BLaER1 treated with 17β-estradiol and CSF1 and Interleukin-3, amounts not matched to agents 10 nM and 100 nM (cell line): ENCODE data around the gene OVCA2.

ENCODE experiments used
- H3K27ac ChIP-seq, 11 experiments: shearing (Covaris generic); formaldehyde crosslinking; 2 replicates each; pipeline ENCODE4 v1.8.1; 2022
- H3K27me3 ChIP-seq, 11 experiments: shearing (Covaris generic); formaldehyde crosslinking; 2 replicates each; pipeline ENCODE4 v1.8.1; 2022
- H3K36me3 ChIP-seq, 11 experiments: shearing (Covaris generic); formaldehyde crosslinking; 2 replicates each; pipeline ENCODE4 v1.8.1; 2022
- H3K4me1 ChIP-seq, 10 experiments: shearing (Covaris generic); formaldehyde crosslinking; 2 replicates each; pipeline ENCODE4 v1.8.1; 2022
- H3K4me2 ChIP-seq, 11 experiments: shearing (Covaris generic); formaldehyde crosslinking; 2 replicates each; pipeline ENCODE4 v1.8.1; 2022
- H3K4me3 ChIP-seq, 10 experiments: shearing (Covaris generic); formaldehyde crosslinking; 2 replicates each; pipeline ENCODE4 v1.8.1; 2022
- H3K9ac ChIP-seq, 11 experiments: shearing (Covaris generic); formaldehyde crosslinking; 2 replicates each; pipeline ENCODE4 v1.8.1; 2022
- H3K9me3 ChIP-seq, 11 experiments: shearing (Covaris generic); formaldehyde crosslinking; replicated peaks in 1 of 11; 2 replicates each; pipeline ENCODE4 v1.8.1; 2022
- H4K20me1 ChIP-seq, 11 experiments: shearing (Covaris generic); formaldehyde crosslinking; 2 replicates each; pipeline ENCODE4 v1.8.1; 2022
- Cebpa-rat ChIP-seq, 11 experiments: shearing (Covaris generic); IDR thresholded peaks; 2 replicates each; pipeline ENCODE4 v1.8.1; 2022

Gene OVCA2

GRCh38 chr17:2059547-2060384 lies 17.9 kb downstream of the OVCA2 start:
- no peak for TF ChIP-seq Cebpa-rat (IDR thresholded peaks at IDR 0.05)
- Histone ChIP-seq H3K4me3 (peak overlapping the region; percentile 45 to 76 (median 52); a peak in 18 of 20 replicates), H4K20me1 (peaks cover 23 to 69% (median 37%) of the 10 kb centered on the region in 11 experiments; a peak in 20 of 22 replicates), H3K36me3 (peaks cover 0 to 33% (median 24%) of the 10 kb centered on the region in 11 experiments; a peak in 17 of 22 replicates), H3K9me3 (no peaks in the 10 kb centered on the region), H3K9ac (peak overlapping the region in 10 of 11 experiments; percentile 35 to 67 (median 55); a peak in 16 of 22 replicates), H3K27me3 (peaks cover 35 to 71% (median 60%) of the 10 kb centered on the region in 11 experiments), H3K27ac (peak overlapping the region in 7 of 11 experiments; percentile 17 to 66 (median 47); a peak in 11 of 22 replicates), H3K4me1 (peaks cover 66 to 98% (median 93%) of the 10 kb centered on the region in 10 experiments), H3K4me2 (peak overlapping the region; percentile 93 to 100 (median 99))

GRCh38 chr17:2060385-2060658 lies 18.5 kb downstream of the OVCA2 start:
- Histone ChIP-seq H3K4me3 (0 out of 20 replicates have a peak overlapping the region, but pooled peaks of 1 of the 10 experiments have one; percentile 76), H3K9me3 (no peaks in the 10 kb centered on the region), H3K4me1 (peaks cover 72 to 98% (median 95%) of the 10 kb centered on the region in 10 experiments), H3K27ac (peak overlapping the region in 2 of 11 experiments; percentile 40 to 56; a peak in 2 of 22 replicates), H3K9ac (0 out of 22 replicates have a peak overlapping the region, but pooled peaks of 2 of the 11 experiments have one; percentile 18 to 62), H4K20me1 (peaks cover 26 to 69% (median 36%) of the 10 kb centered on the region in 11 experiments; a peak in 20 of 22 replicates), H3K4me2 (peak overlapping the region; percentile 93 to 100 (median 99)), H3K27me3 (peaks cover 30 to 65% (median 54%) of the 10 kb centered on the region in 11 experiments), H3K36me3 (peaks cover 3 to 37% (median 28%) of the 10 kb centered on the region in 11 experiments; a peak in 20 of 22 replicates)
- no peak for TF ChIP-seq Cebpa-rat (IDR thresholded peaks at IDR 0.05)

GRCh38 chr17:2060681-2061440 lies 19.0 kb downstream of the OVCA2 start:
- Histone ChIP-seq H3K9me3 (no peaks in the 10 kb centered on the region), H3K9ac (peak overlapping the region in 2 of 11 experiments; percentile 14 to 18; a peak in 1 of 22 replicates), H4K20me1 (peaks cover 25 to 68% (median 33%) of the 10 kb centered on the region in 11 experiments; a peak in 20 of 22 replicates), H3K4me2 (peak overlapping the region; percentile 93 to 100 (median 99)), H3K36me3 (peaks cover 9 to 43% (median 33%) of the 10 kb centered on the region in 11 experiments; a peak in 20 of 22 replicates), H3K4me1 (peaks cover 77 to 100% (median 97%) of the 10 kb centered on the region in 10 experiments), H3K4me3 (no peak overlapping the region), H3K27ac (no peak overlapping the region), H3K27me3 (peaks cover 26 to 60% (median 49%) of the 10 kb centered on the region in 11 experiments)
- no peak for TF ChIP-seq Cebpa-rat (IDR thresholded peaks at IDR 0.05)

- H4K20me1 ChIP-seq = peaks cover 19 to 62% (median 28%) of the 10 kb centered on the region in 11 experiments; a peak in 20 of 22 replicates
- H3K4me2 ChIP-seq = peak overlapping the region in 10 of 11 experiments; percentile 93 to 100 (median 99); a peak in 19 of 22 replicates
- no peak overlapping the region for H3K4me3 ChIP-seq
- H3K27me3 ChIP-seq = peaks cover 20 to 53% (median 42%) of the 10 kb centered on the region in 11 experiments
- no peak for TF ChIP-seq Cebpa-rat (IDR thresholded peaks at IDR 0.05)
- H3K36me3 ChIP-seq = peaks cover 12 to 48% (median 39%) of the 10 kb centered on the region in 11 experiments; a peak in 20 of 22 replicates
- H3K9ac ChIP-seq = peak overlapping the region in 1 of 11 experiments; percentile 14; a peak in 1 of 22 replicates
- H3K4me1 ChIP-seq = peaks cover 78 to 100% (median 98%) of the 10 kb centered on the region in 10 experiments
- no peak overlapping the region for H3K27ac ChIP-seq
- no peaks in the 10 kb centered on the region for H3K9me3 ChIP-seq
Measured at GRCh38 chr17:2061441-2061958, 19.7 kb downstream of the OVCA2 start.

GRCh38 chr17:2062571-2063183 lies 20.9 kb downstream of the OVCA2 start:
- peak overlapping the region in 1 of 11 experiments; percentile 78; a peak in 3 of 22 replicates for H3K27ac ChIP-seq
- H3K9me3 ChIP-seq = no peaks in the 10 kb centered on the region
- H4K20me1 ChIP-seq = peaks cover 8 to 59% (median 16%) of the 10 kb centered on the region in 11 experiments; a peak in 19 of 22 replicates
- H3K4me1 ChIP-seq = peaks cover 78 to 100% (median 98%) of the 10 kb centered on the region in 10 experiments
- peak overlapping the region; percentile 74 to 100 (median 94); a peak in 21 of 22 replicates for H3K4me2 ChIP-seq
- no peak overlapping the region for H3K4me3 ChIP-seq
- H3K27me3 ChIP-seq = peaks cover 8 to 41% (median 31%) of the 10 kb centered on the region in 11 experiments
- peaks cover 12 to 48% (median 38%) of the 10 kb centered on the region in 11 experiments; a peak in 20 of 22 replicates for H3K36me3 ChIP-seq
- TF ChIP-seq Cebpa-rat (IDR thresholded peaks at IDR 0.05) = no peak
- peak overlapping the region in 8 of 11 experiments; percentile 1 to 67 (median 18); a peak in 7 of 22 replicates for H3K9ac ChIP-seq

GRCh38 chr17:2063261-2064146 lies 21.7 kb downstream of the OVCA2 start:
- Histone ChIP-seq H3K4me2 (peak overlapping the region; percentile 74 to 100 (median 94)), H3K9ac (peak overlapping the region in 9 of 11 experiments; percentile 1 to 76 (median 60); a peak in 12 of 22 replicates)

GRCh38 chr17:2064147-2064489 lies 22.3 kb downstream of the OVCA2 start:
- peak overlapping the region in 9 of 11 experiments; percentile 1 to 76 (median 60); a peak in 13 of 22 replicates for H3K9ac ChIP-seq
- H3K36me3 ChIP-seq = peaks cover 12 to 58% (median 36%) of the 10 kb centered on the region in 11 experiments; a peak in 19 of 22 replicates
- H3K27ac ChIP-seq = peak overlapping the region in 9 of 11 experiments; percentile 27 to 83 (median 71); a peak in 17 of 22 replicates
- H3K27me3 ChIP-seq = peaks cover 0 to 27% (median 16%) of the 10 kb centered on the region in 11 experiments; a peak in 15 of 22 replicates
- peaks cover 84 to 100% (median 99%) of the 10 kb centered on the region in 10 experiments for H3K4me1 ChIP-seq
- peak overlapping the region; percentile 74 to 100 (median 94) for H3K4me2 ChIP-seq
- TF ChIP-seq Cebpa-rat (IDR thresholded peaks at IDR 0.05) = no peak
- peak overlapping the region in 4 of 10 experiments; percentile 1 to 42 (median 12); a peak in 4 of 20 replicates for H3K4me3 ChIP-seq
- H3K9me3 ChIP-seq = no peaks in the 10 kb centered on the region
- H4K20me1 ChIP-seq = peaks cover 0 to 63% (median 11%) of the 10 kb centered on the region in 11 experiments; a peak in 8 of 22 replicates

More at GRCh38 chr17:2063261-2064146, 21.7 kb downstream of the OVCA2 start:
- H3K27ac ChIP-seq = peak overlapping the region in 8 of 11 experiments; percentile 59 to 83 (median 74); a peak in 15 of 22 replicates
- H3K36me3 ChIP-seq = peaks cover 12 to 55% (median 36%) of the 10 kb centered on the region in 11 experiments; a peak in 19 of 22 replicates
- H3K4me1 ChIP-seq = peaks cover 79 to 100% (median 98%) of the 10 kb centered on the region in 10 experiments
- H4K20me1 ChIP-seq = peaks cover 0 to 59% (median 11%) of the 10 kb centered on the region in 11 experiments; a peak in 13 of 22 replicates
- H3K4me3 ChIP-seq = peak overlapping the region in 3 of 10 experiments; percentile 1 to 42 (median 19); a peak in 3 of 20 replicates
- no peaks in the 10 kb centered on the region for H3K9me3 ChIP-seq
- no peak for TF ChIP-seq Cebpa-rat (IDR thresholded peaks at IDR 0.05)
- H3K27me3 ChIP-seq = peaks cover 0 to 33% (median 22%) of the 10 kb centered on the region in 11 experiments; a peak in 19 of 22 replicates
